Smooth muscle cell (in vitro differentiated cells): Measurements from ENCODE around the gene TMEM145. TPM values are rescaled to one million over a fixed set of nuclear protein-coding genes. Genes with fewer than 3 reads are reported as not detected.

Experiments
- DNase-seq: peaks from one replicate; lab custom pipeline; 2025; ENCODE audit not compliant: unreplicated experiment; lab: John Stamatoyannopoulos, UW
- H2AFZ ChIP-seq: fragments of 200-600 bp; sonication (generic); 2 replicates; pipeline ENCODE4 v1.6.0; 2016; ENCODE audit warnings: antibody characterized with exemption, low read depth, mild to moderate bottlenecking
- H3F3A ChIP-seq: fragments of 200-600 bp; sonication (generic); 2 replicates; pipeline ENCODE4 v1.6.0; 2017; ENCODE audit warnings: antibody characterized with exemption, low read depth
- H3K27ac ChIP-seq: fragments of 200-600 bp; sonication (generic); 2 replicates; pipeline ENCODE4 v1.5.1; 2016; ENCODE audit warnings: low read depth, mild to moderate bottlenecking
- H3K27me3 ChIP-seq: fragments of 200-600 bp; sonication (generic); 2 replicates; pipeline ENCODE4 v1.6.1; 2016; ENCODE audit warnings: low read depth, mild to moderate bottlenecking
- H3K36me3 ChIP-seq: fragments of 200-600 bp; sonication (generic); 2 replicates; pipeline ENCODE4 v1.5.1; 2016; ENCODE audit warnings: low read depth
- H3K4me1 ChIP-seq: fragments of 200-600 bp; sonication (generic); 2 replicates; pipeline ENCODE4 v1.5.1; 2016; ENCODE audit warnings: low read depth
- H3K4me2 ChIP-seq: fragments of 200-600 bp; sonication (generic); 2 replicates; pipeline ENCODE4 v1.6.0; 2016; ENCODE audit warnings: mild to moderate bottlenecking
- H3K4me3 ChIP-seq: fragments of 200-600 bp; sonication (generic); 2 replicates; pipeline ENCODE4 v1.5.1; 2016; ENCODE audit warnings: mild to moderate bottlenecking
- H3K79me2 ChIP-seq: fragments of 200-600 bp; sonication (generic); 2 replicates; pipeline ENCODE4 v1.6.0; 2016; ENCODE audit warnings: low read depth, mild to moderate bottlenecking
- H3K9ac ChIP-seq: fragments of 200-600 bp; sonication (generic); 2 replicates; pipeline ENCODE4 v1.6.0; 2016; ENCODE audit warnings: low read depth
- H3K9me3 ChIP-seq: fragments of 200-600 bp; sonication (generic); replicated peaks from 2 replicates; pipeline ENCODE4 v1.5.1; 2016; ENCODE audit warnings: low read depth
- H4K20me1 ChIP-seq: fragments of 200-600 bp; sonication (generic); 2 replicates; pipeline ENCODE4 v1.6.0; 2016; ENCODE audit warnings: low read depth
- CTCF ChIP-seq: fragments of 200-600 bp; sonication (generic); IDR thresholded peaks from 2 replicates; pipeline ENCODE4 v1.5.1; 2017; ENCODE audit warnings: borderline replicate concordance, mild to moderate bottlenecking, antibody characterized with exemption; ENCODE audit not compliant: insufficient read depth, poor library complexity, severe bottlenecking
- WGBS: methylation state at CpG from one replicate; pipeline ENCODE4 v1.1.7; 2016; ENCODE audit warnings: low lambda C conversion rate; 5-methylcytosine and 5-hydroxymethylcytosine counted together
- polyA plus RNA-seq: library from polyadenylated mRNA; unstranded; fragments of >200 nt; fragmentation: Nextera tagmentation; extraction: Ambion mirVana; gene quantifications from 2 replicates; pipeline ENCODE4 v1.2.1, GENCODE V29; 2016
- total RNA-seq: library from RNA; depleted of rRNA; stranded (reverse); fragments of >200 nt; gene quantifications from 2 replicates; pipeline ENCODE4 v1.2.3, GENCODE V29; 2014

TMEM145 gene
- total and polyA plus RNA-seq, 2 experiments from 2014 or later, result 0.11 TPM; not detected in 1

GRCh38 chr19:42309686-42310085, 3.4 kb upstream of the TMEM145 start:
- Histone ChIP-seq H3K9me3 (no peaks in the 10 kb centered on the region), H3K27me3 (peaks cover 15% of the 10 kb centered on the region), H3K4me3 (no peak overlapping the region), H3K27ac (no peak overlapping the region), H3K9ac (no peak overlapping the region), H3K79me2 (no peaks in the 10 kb centered on the region), H3K36me3 (no peaks in the 10 kb centered on the region), H2AFZ (no peak overlapping the region), H3K4me1 (no peaks in the 10 kb centered on the region), H3K4me2 (no peak overlapping the region), H3F3A (no peaks in the 10 kb centered on the region), H4K20me1 (no peaks in the 10 kb centered on the region)
- 88% methylated on average over 14 of the region's 14 CpGs for WGBS
- TF ChIP-seq CTCF, result no peak
- DNase-seq, result no peak

GRCh38 chr19:42311657-42312056, 1.5 kb upstream of the TMEM145 start:
- Histone ChIP-seq H3K27me3 (peaks cover 23% of the 10 kb centered on the region), H3K4me2 (no peak overlapping the region), H4K20me1 (no peaks in the 10 kb centered on the region), H2AFZ (no peak overlapping the region), H3K4me1 (no peaks in the 10 kb centered on the region), H3K9ac (no peak overlapping the region), H3K4me3 (no peak overlapping the region), H3K79me2 (no peaks in the 10 kb centered on the region), H3K27ac (no peak overlapping the region), H3F3A (no peaks in the 10 kb centered on the region), H3K9me3 (no peaks in the 10 kb centered on the region), H3K36me3 (no peaks in the 10 kb centered on the region)
- no peak for TF ChIP-seq CTCF
- DNase-seq, result no peak
- 64% methylated on average over 2 of the region's 2 CpGs for WGBS

- no peaks in the 10 kb centered on the region for H3K9me3 ChIP-seq
- H3K4me3 ChIP-seq, result no peak overlapping the region
- no peaks in the 10 kb centered on the region for H3K36me3 ChIP-seq
- H3K27ac ChIP-seq, result no peak overlapping the region
- TF ChIP-seq CTCF, result no peak
- no peaks in the 10 kb centered on the region for H3K79me2 ChIP-seq
- H3K4me1 ChIP-seq, result no peaks in the 10 kb centered on the region
- WGBS, result 91% methylated on average over 5 of the region's 5 CpGs
- H4K20me1 ChIP-seq, result no peaks in the 10 kb centered on the region
- peaks cover 23% of the 10 kb centered on the region for H3K27me3 ChIP-seq
- no peak overlapping the region for H3K9ac ChIP-seq
- H2AFZ ChIP-seq, result no peak overlapping the region
- H3K4me2 ChIP-seq, result no peak overlapping the region
- DNase-seq, result no peak
- no peaks in the 10 kb centered on the region for H3F3A ChIP-seq
These were observed 739 bp upstream of the TMEM145 start for GRCh38 chr19:42312370-42312769.
